Renal cortex interstitium (tissue), 15 donors: ENCODE data around the gene SLC10A7. TPM values are rescaled to one million over a fixed set of nuclear protein-coding genes. Genes with fewer than 3 reads are reported as not detected.

Experiments
- DNase-seq, 11 donors: peaks; one replicate each; pipeline ENCODE4 v3.0.0-alpha.2; 2013; ENCODE audit warnings: low read depth in 9 of 11, low spot score in 4 of 11; ENCODE audit errors: extremely low read depth in 1 of 11
- long read RNA-seq, 16 experiments: transcript quantifications; one replicate each; lab custom pipeline, GENCODE V29; 2026
- polyA plus RNA-seq, 3 donors: library from polyadenylated mRNA; unstranded; fragments of 120-200 nt; gene quantifications; one replicate each; pipeline ENCODE4 v1.2.1, GENCODE V29; 2013; ENCODE audit not compliant: insufficient read length in 3 of 3

Gene SLC10A7, protein sequence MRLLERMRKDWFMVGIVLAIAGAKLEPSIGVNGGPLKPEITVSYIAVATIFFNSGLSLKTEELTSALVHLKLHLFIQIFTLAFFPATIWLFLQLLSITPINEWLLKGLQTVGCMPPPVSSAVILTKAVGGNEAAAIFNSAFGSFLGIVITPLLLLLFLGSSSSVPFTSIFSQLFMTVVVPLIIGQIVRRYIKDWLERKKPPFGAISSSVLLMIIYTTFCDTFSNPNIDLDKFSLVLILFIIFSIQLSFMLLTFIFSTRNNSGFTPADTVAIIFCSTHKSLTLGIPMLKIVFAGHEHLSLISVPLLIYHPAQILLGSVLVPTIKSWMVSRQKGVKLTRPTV
- polyA plus RNA-seq: 10 to 100 TPM; 15.2 to 17.7 (median 17.0) TPM
- long read RNA-seq, donor 1, partial matches to known transcripts: 0 of 1 reads
- long read RNA-seq, donor 1, other reads (novel, unspliced or antisense): 0 of 1 reads
- long read RNA-seq, donor 2, partial matches to known transcripts: 0 of 1 reads
- long read RNA-seq, donor 2, other reads (novel, unspliced or antisense): 0 of 1 reads
- long read RNA-seq, donor 3, partial matches to known transcripts: 0 of 1 reads
- long read RNA-seq, donor 3, other reads (novel, unspliced or antisense): 0 of 1 reads
- long read RNA-seq, donor 4, partial matches to known transcripts: 0 of 1 reads
- long read RNA-seq, donor 4, other reads (novel, unspliced or antisense): 0 of 1 reads
- long read RNA-seq, donor 5: 0 reads
- long read RNA-seq, donor 6, partial matches to known transcripts: 0 of 1 reads
- long read RNA-seq, donor 6, other reads (novel, unspliced or antisense): 0 of 1 reads
- long read RNA-seq, donor 7: 0 reads
- long read RNA-seq, donor 8: 0 reads
- long read RNA-seq, donor 9, partial matches to known transcripts: 0 of 1 reads
- long read RNA-seq, donor 9, other reads (novel, unspliced or antisense): 0 of 1 reads
- long read RNA-seq, donor 10, partial matches to known transcripts: 0 of 2 reads
- long read RNA-seq, donor 10, other reads (novel, unspliced or antisense): 0 of 2 reads
- long read RNA-seq, donor 11, partial matches to known transcripts: 0 of 1 reads
- long read RNA-seq, donor 11, other reads (novel, unspliced or antisense): 0 of 1 reads
- long read RNA-seq, donor 12: 0 reads
- long read RNA-seq, donor 13: 0 reads
- long read RNA-seq, donor 14, partial matches to known transcripts: 0 of 1 reads
- long read RNA-seq, donor 14, other reads (novel, unspliced or antisense): 0 of 1 reads
- long read RNA-seq, donor 15, partial matches to known transcripts: 0 of 1 reads
- long read RNA-seq, donor 15, other reads (novel, unspliced or antisense): 0 of 1 reads
- long read RNA-seq, donor 16, partial matches to known transcripts: 0 of 5 reads
- long read RNA-seq, donor 16, other reads (novel, unspliced or antisense): 0 of 5 reads

GRCh38 chr4:146521541-146522097 lies at the start of gene SLC10A7:
Gene SLC10A7, minus strand, starts transcription at chr4:146521940. Its CDS starts 223 bp downstream, at chr4:146521717.
- DNase-seq: peak in 10 of 11 donors; percentile 57 to 78 (median 66)

- DNase-seq: no peak
These were observed 45.7 kb upstream of the SLC10A7 start for GRCh38 chr4:146567396-146567795.

DNA sequence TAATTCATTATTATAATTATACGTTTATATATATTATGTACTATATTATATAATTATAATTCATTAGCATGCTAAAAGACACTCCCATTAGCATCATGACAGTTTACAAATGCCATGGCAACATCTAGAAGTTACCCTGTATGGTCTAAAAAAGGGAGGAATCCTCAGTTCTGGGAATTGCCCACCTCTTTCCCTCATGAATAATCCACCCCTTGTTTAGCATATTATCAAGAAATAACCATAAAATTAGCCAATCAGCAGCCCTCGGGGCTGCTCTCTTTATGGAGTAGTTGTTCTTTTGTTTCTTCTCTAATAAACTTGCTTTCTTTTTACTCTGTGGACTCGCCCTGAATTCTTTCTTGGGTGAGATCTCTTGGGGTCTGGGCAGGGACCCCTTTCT lies 42.8 kb upstream of the SLC10A7 start:
- no peak for DNase-seq

DNA sequence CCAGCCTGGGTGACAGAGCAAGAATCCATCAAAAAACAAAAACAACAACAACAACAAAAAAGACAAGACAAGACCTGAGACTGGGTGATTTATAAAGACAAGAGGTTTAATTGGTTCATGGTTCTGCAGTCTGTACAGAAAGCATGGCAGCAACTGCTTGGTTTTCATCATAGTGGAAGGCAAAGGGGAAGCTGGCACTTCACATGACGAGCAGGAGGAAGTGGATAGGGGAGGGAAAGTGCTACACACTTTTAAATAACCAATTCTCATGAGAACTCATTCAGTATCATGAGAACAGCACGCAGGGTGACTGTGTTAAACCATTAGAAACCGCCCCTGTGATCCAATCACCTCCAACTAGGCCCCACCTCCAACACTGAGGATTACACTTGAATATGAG lies 28.4 kb upstream of the SLC10A7 start:
- DNase-seq: no peak

GRCh38 chr4:146548443-146548842 lies 26.7 kb upstream of the SLC10A7 start:
- DNase-seq: no peak

GRCh38 chr4:146545102-146545501 lies 23.4 kb upstream of the SLC10A7 start:
- DNase-seq: no peak

DNA sequence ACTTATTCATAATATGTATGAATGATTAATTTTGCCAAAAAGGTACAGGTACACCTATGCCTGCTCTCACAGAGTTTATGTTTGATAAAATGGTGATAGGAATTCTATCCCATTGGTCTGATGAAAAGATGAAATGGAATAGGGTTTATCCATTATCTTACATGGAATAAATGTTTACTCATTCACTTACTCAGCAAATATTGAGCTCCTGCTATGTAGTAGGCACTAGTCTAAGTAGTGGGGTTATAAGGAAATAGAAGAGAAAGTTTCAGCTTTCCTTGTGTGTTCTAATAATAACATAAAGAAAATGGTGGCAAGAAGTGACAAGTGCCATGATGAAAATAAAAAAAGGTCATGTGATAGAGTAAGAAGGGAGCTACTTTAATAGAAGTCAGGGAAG lies 12.4 kb upstream of the SLC10A7 start:
- no peak for DNase-seq

GRCh38 chr4:146525754-146526153 lies 4.0 kb upstream of the SLC10A7 start:
- DNase-seq: no peak

DNA sequence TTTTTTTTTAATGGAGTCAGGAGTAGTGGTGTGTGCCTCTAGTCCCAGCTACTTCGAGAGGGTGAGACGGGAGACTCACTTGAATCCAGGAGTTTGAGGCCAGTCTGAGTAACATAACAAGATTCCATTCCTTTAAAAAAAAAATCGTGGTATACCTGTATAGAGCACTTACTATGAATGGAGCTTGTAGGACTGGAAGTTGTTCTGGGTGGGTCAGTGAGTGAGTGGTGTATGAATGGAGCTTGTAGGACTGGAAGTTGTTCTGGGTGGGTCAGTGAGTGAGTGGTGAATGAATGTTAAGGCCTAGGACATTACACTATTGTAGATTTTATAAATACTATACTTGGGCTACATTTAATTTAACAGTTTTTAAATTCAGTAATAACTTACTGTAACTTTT lies 2.9 kb upstream of the SLC10A7 start:
- DNase-seq: no peak

DNA sequence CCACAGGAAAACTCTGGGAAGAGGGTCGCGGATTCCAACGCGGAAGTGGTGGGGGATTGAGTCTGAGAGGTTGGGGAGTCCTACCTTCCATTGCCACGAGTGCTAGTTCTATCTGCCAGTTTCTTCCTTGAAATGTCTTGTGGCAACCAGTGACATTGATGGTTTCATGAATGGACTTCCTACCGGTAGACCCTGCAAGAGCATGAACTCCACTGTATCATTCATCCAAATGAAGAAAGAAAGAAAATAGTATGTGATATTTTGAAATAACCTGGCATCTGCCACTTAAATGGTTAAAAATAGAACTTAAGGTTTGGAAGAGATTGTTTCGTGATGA lies 1.1 kb upstream of the SLC10A7 start:
- peak in 7 of 11 donors; percentile 2 to 22 (median 9) for DNase-seq

- peak; percentile 70 to 86 (median 83) for DNase-seq
These were observed 543 bp upstream of the SLC10A7 start for GRCh38 chr4:146522098-146522868.

- DNase-seq: peak in 10 of 11 donors; percentile 36 to 64 (median 45)
These were observed 722 bp downstream of the SLC10A7 start for GRCh38 chr4:146520896-146521540.

DNA sequence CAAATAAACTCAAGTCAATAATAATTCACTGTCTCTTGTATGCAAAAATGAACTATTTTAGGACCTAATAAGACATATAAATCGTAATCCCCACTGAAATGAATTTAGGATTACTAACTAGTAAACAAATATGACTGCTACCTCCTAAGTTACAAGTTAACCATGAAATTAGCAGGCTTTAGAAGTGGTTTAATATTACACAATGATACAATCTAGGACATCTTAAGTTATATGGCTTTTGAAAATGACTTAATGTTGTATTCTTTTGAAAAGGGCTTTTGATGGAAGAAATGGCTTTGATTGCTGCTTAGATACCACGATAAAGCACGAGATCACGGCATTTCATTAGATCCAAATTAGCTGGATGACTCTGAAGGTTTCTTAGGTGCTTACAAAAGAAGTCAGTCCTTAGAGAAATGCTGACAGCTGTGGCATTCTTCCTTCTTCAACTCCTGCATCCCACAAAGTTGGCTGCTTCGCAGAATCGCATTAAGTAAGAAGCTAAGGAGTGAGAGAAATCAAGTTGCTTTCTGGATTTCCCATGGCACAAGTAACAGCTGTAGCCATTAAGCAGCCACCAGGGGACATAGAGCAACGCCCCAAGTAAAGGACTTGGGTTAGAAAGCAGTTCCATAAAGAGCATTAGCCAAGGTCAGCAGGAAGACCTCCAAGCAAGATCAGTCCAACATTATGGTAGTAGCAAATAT lies 6.9 kb downstream of the SLC10A7 start:
- no peak for DNase-seq

DNA sequence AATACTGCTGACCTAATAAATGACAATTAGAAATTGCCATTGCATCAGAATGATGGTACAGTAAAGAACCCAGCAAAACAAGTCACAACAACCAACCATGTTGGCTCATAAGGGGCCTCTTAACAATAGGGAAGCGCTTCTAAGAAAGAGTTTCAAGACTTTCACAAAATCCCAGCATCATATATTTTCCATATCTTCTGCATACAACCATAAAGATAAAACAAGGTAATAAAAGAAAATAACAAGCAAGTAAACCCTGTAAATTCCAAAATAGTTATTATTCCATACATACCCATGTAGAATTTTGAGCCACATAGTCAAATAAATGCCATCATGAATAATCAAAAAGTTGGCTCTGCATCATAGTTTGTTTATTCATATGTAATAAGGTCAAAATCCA lies 8.2 kb downstream of the SLC10A7 start:
- DNase-seq: no peak

- no peak for DNase-seq
These were observed 10.4 kb downstream of the SLC10A7 start for GRCh38 chr4:146511381-146511780.

GRCh38 chr4:146510942-146511341 lies 10.8 kb downstream of the SLC10A7 start:
- DNase-seq: no peak
